HG02610 (cell line): ENCODE results near the gene L3MBTL4.
"Not testable (repeated sequence)": the region's sequence is repeated elsewhere in the genome, so short reads cannot be mapped to it uniquely, and the experiment has no call there.

Experiments
- ATAC-seq: cut with Tn5 transposase; IDR thresholded peaks from one replicate; pipeline ENCODE4 v1.9.1; 2021; ENCODE audit warnings: mild to moderate bottlenecking, moderate library complexity; ENCODE audit not compliant: unreplicated experiment

The L3MBTL4 gene

GRCh38 chr18:6055711-6056110 lies 359.0 kb downstream of the L3MBTL4 start:
- no peak for ATAC-seq

GRCh38 chr18:6054256-6054842 lies 360.4 kb downstream of the L3MBTL4 start:
- ATAC-seq, result no peak

- ATAC-seq, result no peak
Observed at GRCh38 chr18:6052449-6052913, 362.2 kb downstream of the L3MBTL4 start.

DNA sequence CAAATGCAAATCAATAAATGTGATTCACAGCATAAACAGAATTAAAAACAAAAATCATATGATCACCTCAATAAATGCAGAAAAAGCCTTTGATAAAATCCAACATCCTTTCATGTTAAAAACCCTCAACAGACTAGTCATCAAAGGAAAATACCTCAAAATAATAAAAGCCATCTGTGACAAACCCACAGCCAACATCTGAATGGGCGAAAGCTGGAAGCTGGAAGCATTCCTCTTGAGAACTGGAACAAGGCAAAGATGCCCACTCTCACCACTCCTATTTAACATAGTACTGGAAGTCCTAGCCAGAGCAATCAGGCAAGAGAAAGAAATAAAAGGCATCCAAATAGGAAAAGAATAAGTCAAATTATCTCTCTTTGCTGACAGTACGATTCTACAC lies 367.1 kb downstream of the L3MBTL4 start:
- not testable (repeated sequence) for ATAC-seq

GRCh38 chr18:6044773-6045172 lies 369.9 kb downstream of the L3MBTL4 start:
- no peak for ATAC-seq

- no peak for ATAC-seq
Observed at GRCh38 chr18:6044319-6044718, 370.4 kb downstream of the L3MBTL4 start.

DNA sequence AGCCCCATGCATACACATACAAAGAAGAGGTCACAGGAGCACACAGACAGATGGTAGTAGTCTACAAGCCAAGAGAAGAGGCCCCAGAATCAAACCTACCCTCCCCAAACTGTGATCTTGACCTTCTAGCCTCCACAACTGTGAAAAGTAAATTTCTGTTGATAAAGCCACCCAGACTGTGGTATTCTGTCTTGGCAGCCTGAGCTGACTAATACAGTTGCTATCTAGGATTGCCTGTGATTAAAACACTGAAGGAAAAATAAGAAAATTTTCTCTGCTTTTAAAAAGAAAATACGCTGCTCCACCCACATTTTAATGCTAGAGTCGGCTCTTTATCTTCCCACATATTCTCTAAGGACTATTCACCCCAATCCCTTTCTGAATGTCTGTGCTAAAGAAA lies 375.7 kb downstream of the L3MBTL4 start:
- no peak for ATAC-seq

GRCh38 chr18:6031442-6031841 lies 383.3 kb downstream of the L3MBTL4 start:
- ATAC-seq, result no peak

- no peak for ATAC-seq
Observed at GRCh38 chr18:6031002-6031401, 383.7 kb downstream of the L3MBTL4 start.

GRCh38 chr18:6024745-6025248 lies 389.9 kb downstream of the L3MBTL4 start:
- ATAC-seq, result no peak

DNA sequence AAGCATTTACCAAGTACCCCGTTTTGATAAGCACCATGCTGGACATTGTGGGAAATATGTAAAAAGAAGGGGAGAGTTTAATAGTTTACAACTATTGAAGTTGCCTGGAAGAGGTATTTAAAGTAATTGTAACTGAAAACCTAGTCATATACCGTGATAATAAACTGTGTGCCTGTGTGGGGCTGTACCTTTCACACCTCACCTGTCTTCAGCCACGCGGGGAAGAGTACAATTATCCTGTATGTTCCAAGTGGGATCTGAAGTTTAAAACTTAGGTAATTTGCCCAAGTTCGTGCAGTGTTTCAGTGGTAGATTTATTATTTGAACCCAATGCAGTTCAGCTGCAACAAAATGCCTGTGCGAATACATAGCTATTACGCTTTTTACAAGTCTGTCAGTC lies 391.2 kb downstream of the L3MBTL4 start:
- ATAC-seq, result no peak

GRCh38 chr18:6022845-6023244 lies 391.9 kb downstream of the L3MBTL4 start:
- ATAC-seq, result no peak

- peak; percentile 76 for ATAC-seq
Observed at GRCh38 chr18:6022074-6022444, 392.7 kb downstream of the L3MBTL4 start.

DNA sequence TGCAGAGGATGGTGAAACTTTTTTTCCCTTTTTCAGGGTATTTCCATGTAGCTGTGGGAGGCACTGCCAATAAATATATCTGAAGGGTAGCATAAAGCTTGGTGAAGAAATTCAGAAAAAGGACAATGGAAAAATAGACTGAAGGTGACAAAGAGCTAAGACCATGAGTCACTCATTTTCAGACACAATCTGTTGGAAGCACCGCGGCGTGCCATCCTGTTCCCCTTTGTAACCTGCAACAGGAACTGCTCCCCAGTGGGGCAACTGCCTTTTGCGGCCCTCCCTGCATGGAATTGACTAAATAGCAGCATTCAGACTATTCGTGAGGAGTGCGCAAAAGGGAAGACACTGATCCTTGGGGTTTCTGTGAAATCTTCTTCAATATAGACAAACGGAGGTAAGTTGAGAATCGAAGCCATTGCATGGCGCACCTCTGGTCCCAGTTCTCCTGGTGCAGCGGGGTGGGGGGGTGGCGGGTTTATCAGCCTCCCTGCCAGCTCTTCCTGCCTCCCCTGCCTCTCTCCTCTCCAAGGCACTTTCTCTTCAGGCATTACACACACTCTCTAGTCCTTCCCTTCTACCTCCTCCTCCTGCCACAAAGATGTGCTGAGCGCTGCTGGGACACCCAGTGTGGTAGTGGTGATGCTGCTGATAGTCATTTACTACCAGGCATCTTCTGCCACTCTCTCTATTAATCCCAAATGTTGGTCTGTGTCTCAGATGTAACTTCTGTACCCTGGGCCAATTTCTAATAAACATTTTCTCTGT lies 393.2 kb downstream of the L3MBTL4 start:
- peak; percentile 37 for ATAC-seq

DNA sequence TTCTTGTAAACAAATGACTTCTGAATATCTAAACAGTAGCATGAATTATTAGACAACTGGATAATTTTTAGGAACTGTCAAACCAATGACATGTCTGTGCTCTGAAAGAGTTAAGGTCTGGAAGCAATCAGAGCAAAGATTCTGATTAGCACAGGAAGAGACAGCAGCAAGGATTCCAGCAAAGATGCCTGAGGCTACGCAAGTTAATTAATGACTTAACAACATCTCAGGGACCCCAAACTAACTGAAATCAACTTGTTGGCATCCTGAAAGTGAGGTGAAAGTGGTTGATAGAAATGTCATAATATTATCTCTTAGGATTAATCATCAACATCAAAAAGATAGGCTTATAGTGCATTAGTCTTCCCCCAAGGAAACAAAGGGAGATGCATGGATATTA lies 396.0 kb downstream of the L3MBTL4 start:
- ATAC-seq, result no peak

DNA sequence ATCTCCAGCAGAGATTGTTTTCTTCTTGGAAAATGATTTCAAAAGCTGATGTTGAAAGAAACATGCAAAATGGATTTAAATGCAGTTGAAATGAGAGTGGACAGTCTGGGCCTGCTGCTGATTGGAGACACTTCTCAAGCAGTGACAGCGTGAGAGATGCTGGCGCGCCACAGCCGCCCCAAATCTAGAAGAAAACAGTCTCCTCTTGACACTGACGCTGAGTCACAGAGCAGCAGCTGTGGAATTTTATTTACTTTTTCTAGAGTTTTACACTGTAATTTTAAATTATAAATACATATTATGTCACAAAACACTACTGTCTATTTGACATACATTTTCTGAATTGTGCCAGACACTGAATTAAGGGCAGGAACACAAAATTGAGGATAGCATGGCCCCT lies 397.5 kb downstream of the L3MBTL4 start:
- ATAC-seq, result no peak

DNA sequence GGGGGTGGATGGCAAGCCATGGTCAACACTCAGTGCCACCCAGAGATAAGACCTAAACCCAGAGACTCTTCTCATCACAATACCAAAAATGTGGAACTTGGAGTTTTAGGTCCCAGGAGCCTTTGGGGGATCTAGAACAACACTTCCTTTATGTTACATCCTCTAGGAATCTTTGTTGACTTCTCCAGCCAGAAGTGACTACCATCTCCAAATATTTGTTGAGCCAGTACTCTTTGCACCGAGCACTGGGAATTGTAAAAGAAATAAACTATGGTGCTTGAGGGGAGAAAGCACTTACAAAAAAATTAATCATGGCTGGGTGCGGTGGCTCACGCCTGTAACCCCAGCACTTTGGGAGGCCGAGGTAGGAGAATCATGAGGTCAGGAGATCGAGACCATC lies 399.3 kb downstream of the L3MBTL4 start:
- ATAC-seq, result no peak

DNA sequence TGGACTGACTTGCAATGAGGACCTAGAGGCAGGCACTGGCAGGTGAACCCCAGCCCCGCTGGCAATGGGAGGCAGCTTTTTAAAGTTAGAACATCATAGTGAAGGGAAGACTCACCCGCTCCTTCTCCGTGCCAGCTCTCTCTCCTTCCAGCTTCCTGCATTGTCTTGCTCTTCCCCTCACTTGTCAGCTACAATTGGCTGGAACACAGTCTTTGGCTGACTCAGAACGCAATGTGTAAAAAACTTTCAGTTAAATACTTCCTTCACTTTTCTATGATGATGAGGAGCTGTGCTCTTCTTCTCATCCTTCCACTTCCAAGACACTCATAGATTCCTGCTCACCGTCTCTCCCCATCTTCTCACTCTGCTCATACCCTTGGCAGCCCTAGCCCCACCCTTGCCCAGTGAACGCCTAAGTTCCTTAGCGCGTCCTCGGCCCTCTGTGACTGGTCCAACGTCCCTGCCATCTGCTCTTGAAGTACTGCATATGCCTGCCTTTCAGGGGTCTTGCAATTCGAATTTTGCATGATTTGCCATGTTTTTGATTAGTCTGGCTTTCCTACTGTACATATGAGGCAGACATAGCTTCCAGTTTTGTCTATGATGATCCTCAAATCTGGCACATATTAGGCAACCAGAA lies 401.4 kb downstream of the L3MBTL4 start:
- ATAC-seq, result no peak

- ATAC-seq, result no peak
Observed at GRCh38 chr18:6010921-6011320, 403.8 kb downstream of the L3MBTL4 start.

GRCh38 chr18:6010284-6010683 lies 404.4 kb downstream of the L3MBTL4 start:
- ATAC-seq, result no peak

GRCh38 chr18:6009756-6010155 lies 405.0 kb downstream of the L3MBTL4 start:
- ATAC-seq, result no peak

- ATAC-seq, result peak; percentile 95
Observed at GRCh38 chr18:6004683-6005082, 410.0 kb downstream of the L3MBTL4 start.
